Measurements from ENCODE around the gene ROR1. TPM values are rescaled to one million over a fixed set of nuclear protein-coding genes. Genes with fewer than 3 reads are reported as not detected.

Gene ROR1
- polyA plus RNA-seq, 1 of the 3 experiments (the other 2 are of a cell fraction): 4.0 TPM

- ChIA-PET CTCF (no interaction called here), POLR2A (no interaction called here)
- no peak overlapping the region for H3K4me2 ChIP-seq
Measured at GRCh38 chr1:63861052-63861691, 87.4 kb downstream of the ROR1 start.

More at GRCh38 chr1:63861052-63861691, 87.4 kb downstream of the ROR1 start:
- Histone ChIP-seq H4K20me1 (ENCODE audit: insufficient read depth) (no peaks in the 10 kb centered on the region), H3K79me2 (ENCODE audit: insufficient read depth) (no peaks in the 10 kb centered on the region), H3F3A (replicated peaks; ENCODE audit: insufficient read depth) (no peaks in the 10 kb centered on the region), H3K36me3 (replicated peaks in 1 of 2; ENCODE audit: control insufficient read depth in 1 of 2, insufficient read depth in 2 of 2, low read length in 1 of 2) (peaks cover 0 to 4% of the 10 kb centered on the region in 2 experiments), H3K9me3 (no peaks in the 10 kb centered on the region), H3K27me3 (ENCODE audit: insufficient read depth) (no peaks in the 10 kb centered on the region), H2AFZ (ENCODE audit: low read depth) (no peak overlapping the region), H3K27ac (ENCODE audit: low read depth in 2 of 2, low read length in 1 of 2) (no peak overlapping the region), H3K4me3 (ENCODE audit: low read depth in 2 of 2, low read length in 1 of 2) (no peak overlapping the region), H3K4me1 (ENCODE audit: control insufficient read depth in 1 of 2, insufficient read depth in 2 of 2, low read depth in 1 of 2, low read length in 1 of 2) (peaks cover 0 to 22% of the 10 kb centered on the region in 2 experiments; a peak in 2 of 4 replicates), H3K9me2 (no peaks in the 10 kb centered on the region), H3K9ac (no peak overlapping the region)
- 98% methylated on average over 6 of the region's 6 CpGs for WGBS (ENCODE audit: low lambda C conversion rate)
- no peak for DNase-seq
- TF ChIP-seq CTCF (IDR thresholded peaks at IDR 0.05) (no peak), RFX5 (IDR thresholded peaks at IDR 0.05; ENCODE audit: low read length) (no peak), ELF1 (IDR thresholded peaks at IDR 0.05) (no peak), RXRA (IDR thresholded peaks at IDR 0.05; ENCODE audit: borderline replicate concordance, low read depth) (no peak), GATA2 (CRISPR knock-in tag; IDR thresholded peaks at IDR 0.05) (no peak), IRF3 (IDR thresholded peaks at IDR 0.05; ENCODE audit: low read depth, low read length) (no peak), FOXJ3 (CRISPR knock-in tag; IDR thresholded peaks at IDR 0.05) (no peak), EP300 (IDR thresholded peaks at IDR 0.05; ENCODE audit: borderline replicate concordance in 1 of 2, low read depth in 1 of 2, low read length in 1 of 2) (no peak), SIN3A (IDR thresholded peaks at IDR 0.05; ENCODE audit: borderline replicate concordance, low read depth, low read length) (no peak), NRF1 (IDR thresholded peaks at IDR 0.05; ENCODE audit: low read depth, low read length) (no peak), NFIC (IDR thresholded peaks at IDR 0.05; ENCODE audit: borderline replicate concordance) (no peak), FOSL2 (IDR thresholded peaks at IDR 0.05; ENCODE audit: borderline replicate concordance, low read depth) (no peak), PBX3 (IDR thresholded peaks at IDR 0.05) (no peak), YY1 (IDR thresholded peaks at IDR 0.05; ENCODE audit: low read depth) (no peak), SMC3 (IDR thresholded peaks at IDR 0.05; ENCODE audit: low read depth, low read length) (no peak), MAX (IDR thresholded peaks at IDR 0.05; ENCODE audit: low read depth) (no peak)
